Mucosa of rectum (tissue), 2 donors: Measurements from ENCODE around the gene ITGAL.
"Not testable (repeated sequence)": the region's sequence is repeated elsewhere in the genome, so short reads cannot be mapped to it uniquely, and the experiment has no call there.

ENCODE experiments used
- H3K27ac ChIP-seq, 2 donors: one replicate each; pipeline ENCODE4 v1.7.0; 2013; ENCODE audit warnings: inconsistent platforms in 2 of 2, low read depth in 2 of 2, low read length in 2 of 2
- H3K27me3 ChIP-seq, 2 donors: one replicate each; pipeline ENCODE4 v1.7.0; 2013; ENCODE audit warnings: low read length in 2 of 2; ENCODE audit not compliant: control insufficient read depth in 2 of 2, insufficient read depth in 2 of 2
- H3K36me3 ChIP-seq, 2 donors: one replicate each; pipeline ENCODE4 v1.7.0; 2013; ENCODE audit warnings: low read length in 2 of 2; ENCODE audit not compliant: control insufficient read depth in 2 of 2, insufficient read depth in 2 of 2
- H3K4me1 ChIP-seq, 2 donors: one replicate each; pipeline ENCODE4 v1.7.0; 2013; ENCODE audit warnings: low read length in 2 of 2, mild to moderate bottlenecking in 1 of 2; ENCODE audit not compliant: control insufficient read depth in 2 of 2, insufficient read depth in 2 of 2
- H3K4me3 ChIP-seq, 2 donors: one replicate each; pipeline ENCODE4 v1.7.0; 2013; ENCODE audit warnings: low read length in 2 of 2
- H3K9ac ChIP-seq, 2 donors: one replicate each; pipeline ENCODE4 v1.7.0; 2013; ENCODE audit warnings: low read length in 2 of 2, low read depth in 1 of 2, mild to moderate bottlenecking in 1 of 2
- H3K9me3 ChIP-seq, 2 donors: one replicate each; pipeline ENCODE4 v1.7.0; 2013; ENCODE audit warnings: low read length in 2 of 2; ENCODE audit not compliant: control insufficient read depth in 2 of 2
- donor health status: healthy.
- donor health status: Normal muscosa, but diverticular disease.

ITGAL gene

GRCh38 chr16:30474074-30474452, 1.5 kb downstream of the ITGAL start:
- H3K4me3 ChIP-seq, result peak overlapping the region; percentile 11 to 74
- no peaks in the 10 kb centered on the region for H3K36me3 ChIP-seq
- no peaks in the 10 kb centered on the region for H3K27me3 ChIP-seq
- H3K9ac ChIP-seq, result peak overlapping the region in 1 of 2 donors; percentile 10
- H3K27ac ChIP-seq, result peak overlapping the region in 1 of 2 donors; percentile 79
- no peaks in the 10 kb centered on the region for H3K4me1 ChIP-seq
- H3K9me3 ChIP-seq, result no peaks in the 10 kb centered on the region

- no peaks in the 10 kb centered on the region for H3K9me3 ChIP-seq
- no peak overlapping the region for H3K27ac ChIP-seq
- H3K4me3 ChIP-seq, result peak overlapping the region in 1 of 2 donors; percentile 42
- no peaks in the 10 kb centered on the region for H3K27me3 ChIP-seq
- no peak overlapping the region for H3K9ac ChIP-seq
- no peaks in the 10 kb centered on the region for H3K4me1 ChIP-seq
- H3K36me3 ChIP-seq, result no peaks in the 10 kb centered on the region
These were observed 2.1 kb downstream of the ITGAL start for GRCh38 chr16:30474684-30475083.

GRCh38 chr16:30476991-30477390, 4.4 kb downstream of the ITGAL start:
- no peak overlapping the region for H3K4me3 ChIP-seq
- H3K36me3 ChIP-seq, result peaks cover 0 to 2% of the 10 kb centered on the region in 2 donors
- no peaks in the 10 kb centered on the region for H3K9me3 ChIP-seq
- no peaks in the 10 kb centered on the region for H3K27me3 ChIP-seq
- no peak overlapping the region for H3K9ac ChIP-seq
- no peaks in the 10 kb centered on the region for H3K4me1 ChIP-seq
- no peak overlapping the region for H3K27ac ChIP-seq

- not testable (repeated sequence) for H3K9ac ChIP-seq, H3K4me1 ChIP-seq, H3K27me3 ChIP-seq, H3K36me3 ChIP-seq, H3K9me3 ChIP-seq, H3K27ac ChIP-seq, H3K4me3 ChIP-seq
These were observed 5.2 kb downstream of the ITGAL start for GRCh38 chr16:30477773-30478172.

GRCh38 chr16:30478766-30479478, 6.4 kb downstream of the ITGAL start:
- H3K9ac ChIP-seq, result no peak overlapping the region
- peaks cover 0 to 4% of the 10 kb centered on the region in 2 donors for H3K36me3 ChIP-seq
- no peaks in the 10 kb centered on the region for H3K27me3 ChIP-seq
- H3K4me3 ChIP-seq, result no peak overlapping the region
- H3K4me1 ChIP-seq, result no peaks in the 10 kb centered on the region
- no peak overlapping the region for H3K27ac ChIP-seq
- no peaks in the 10 kb centered on the region for H3K9me3 ChIP-seq

- Histone ChIP-seq H3K4me3 (no peak overlapping the region), H3K27ac (no peak overlapping the region), H3K36me3 (peaks cover 0 to 4% of the 10 kb centered on the region in 2 donors), H3K4me1 (no peaks in the 10 kb centered on the region), H3K9ac (no peak overlapping the region), H3K9me3 (no peaks in the 10 kb centered on the region), H3K27me3 (no peaks in the 10 kb centered on the region)
These were observed 8.8 kb downstream of the ITGAL start for GRCh38 chr16:30481381-30481780.

- H3K36me3 ChIP-seq, result peaks cover 0 to 4% of the 10 kb centered on the region in 2 donors
These were observed 9.8 kb downstream of the ITGAL start for GRCh38 chr16:30482366-30482765.

GRCh38 chr16:30484887-30485286, 12.3 kb downstream of the ITGAL start:
- Histone ChIP-seq H3K27ac (no peak overlapping the region), H3K36me3 (peaks cover 0 to 4% of the 10 kb centered on the region in 2 donors), H3K27me3 (no peaks in the 10 kb centered on the region), H3K9ac (no peak overlapping the region), H3K4me3 (no peak overlapping the region), H3K4me1 (no peaks in the 10 kb centered on the region), H3K9me3 (no peaks in the 10 kb centered on the region)

More at GRCh38 chr16:30482366-30482765, 9.8 kb downstream of the ITGAL start:
- H3K9me3 ChIP-seq, result no peaks in the 10 kb centered on the region
- no peaks in the 10 kb centered on the region for H3K4me1 ChIP-seq
- H3K4me3 ChIP-seq, result no peak overlapping the region
- no peak overlapping the region for H3K27ac ChIP-seq
- no peak overlapping the region for H3K9ac ChIP-seq
- H3K27me3 ChIP-seq, result no peaks in the 10 kb centered on the region

GRCh38 chr16:30485818-30486436, 13.4 kb downstream of the ITGAL start:
- no peak overlapping the region for H3K4me3 ChIP-seq
- H3K9me3 ChIP-seq, result no peaks in the 10 kb centered on the region
- H3K36me3 ChIP-seq, result peaks cover 0 to 4% of the 10 kb centered on the region in 2 donors
- H3K9ac ChIP-seq, result no peak overlapping the region
- no peaks in the 10 kb centered on the region for H3K4me1 ChIP-seq
- H3K27ac ChIP-seq, result no peak overlapping the region
- no peaks in the 10 kb centered on the region for H3K27me3 ChIP-seq

GRCh38 chr16:30488764-30489605, 16.4 kb downstream of the ITGAL start:
- Histone ChIP-seq H3K4me1 (no peaks in the 10 kb centered on the region), H3K9me3 (no peaks in the 10 kb centered on the region), H3K4me3 (no peak overlapping the region), H3K27ac (no peak overlapping the region), H3K27me3 (no peaks in the 10 kb centered on the region), H3K36me3 (peaks cover 0 to 3% of the 10 kb centered on the region in 2 donors), H3K9ac (no peak overlapping the region)
